Neuronal stem cell (in vitro differentiated cells): Measurements from ENCODE around the gene SLC7A5.
"Not testable (repeated sequence)": the region's sequence is repeated elsewhere in the genome, so short reads cannot be mapped to it uniquely, and the experiment has no call there.

Source experiments
- DNase-seq: peaks from one replicate; pipeline ENCODE4 v3.0.0-alpha.2; 2013; ENCODE audit warnings: low spot score
- H2AFZ ChIP-seq: one replicate; pipeline ENCODE4 v1.6.1; 2013; ENCODE audit warnings: mild to moderate bottlenecking, low read length, inconsistent platforms
- H2AK5ac ChIP-seq: 2 replicates; pipeline ENCODE4 v1.6.1; 2013; ENCODE audit warnings: low read depth, mild to moderate bottlenecking, inconsistent platforms, low read length, moderate library complexity, mixed read lengths
- H2BK120ac ChIP-seq: 2 replicates; pipeline ENCODE4 v1.6.1; 2013; ENCODE audit warnings: low read depth, mild to moderate bottlenecking, inconsistent platforms, low read length, moderate library complexity, mixed read lengths
- H2BK12ac ChIP-seq: one replicate; pipeline ENCODE4 v1.6.1; 2013; ENCODE audit warnings: low read length, inconsistent platforms
- H2BK15ac ChIP-seq: 2 replicates; pipeline ENCODE4 v1.6.1; 2013; ENCODE audit warnings: mild to moderate bottlenecking, low read length, inconsistent platforms, mixed read lengths
- H2BK5ac ChIP-seq: one replicate; pipeline ENCODE4 v1.6.1; 2013; ENCODE audit warnings: inconsistent platforms, mild to moderate bottlenecking, low read length, moderate library complexity
- H3K14ac ChIP-seq: one replicate; pipeline ENCODE4 v1.6.1; 2013; ENCODE audit warnings: low read length, inconsistent platforms
- H3K18ac ChIP-seq: 2 replicates; pipeline ENCODE4 v1.6.1; 2013; ENCODE audit warnings: low read length, inconsistent platforms
- H3K23ac ChIP-seq: 2 replicates; pipeline ENCODE4 v1.6.1; 2013; ENCODE audit warnings: low read depth, mild to moderate bottlenecking, mixed read lengths, low read length, inconsistent platforms; ENCODE audit not compliant: poor library complexity
- H3K27ac ChIP-seq: replicated peaks from 3 replicates; pipeline ENCODE4 v1.5.1; 2013; ENCODE audit warnings: low read length, inconsistent platforms
- H3K27me3 ChIP-seq, 3 experiments: 2 replicates each; pipeline ENCODE4 v1.6.1; 2013; ENCODE audit warnings: low read length in 3 of 3, mild to moderate bottlenecking in 2 of 3, inconsistent platforms in 1 of 3, low read depth in 1 of 3, mixed read lengths in 1 of 3, moderate library complexity in 1 of 3; ENCODE audit not compliant: control insufficient read depth in 3 of 3, insufficient read depth in 3 of 3
- H3K36me3 ChIP-seq, 2 donors: replicated peaks in 1 of 2; 2 replicates each; pipeline ENCODE4 v1.6.1; 2013; ENCODE audit warnings: low read length in 2 of 2; ENCODE audit not compliant: control insufficient read depth in 2 of 2, insufficient read depth in 2 of 2
- H3K4ac ChIP-seq: 2 replicates; pipeline ENCODE4 v1.6.1; 2013; ENCODE audit warnings: inconsistent platforms, mild to moderate bottlenecking, low read length, moderate library complexity
- H3K4me1 ChIP-seq, 2 donors: 1 replicate in 1 of 2; 2 replicates in 1 of 2; pipeline ENCODE4 v1.6.1; 2013; ENCODE audit warnings: low read length in 2 of 2, low read depth in 1 of 2; ENCODE audit not compliant: control insufficient read depth in 2 of 2, insufficient read depth in 1 of 2
- H3K4me2 ChIP-seq: one replicate; pipeline ENCODE4 v1.6.1; 2013; ENCODE audit warnings: mild to moderate bottlenecking, low read length, inconsistent platforms; ENCODE audit not compliant: insufficient read depth, poor library complexity, severe bottlenecking
- H3K4me3 ChIP-seq, 2 donors: 2 replicates each; pipeline ENCODE4 v1.5.1; 2013; ENCODE audit warnings: low read length in 2 of 2, mild to moderate bottlenecking in 2 of 2, inconsistent platforms in 1 of 2, moderate library complexity in 1 of 2
- H3K79me1 ChIP-seq: one replicate; pipeline ENCODE4 v1.6.1; 2013; ENCODE audit warnings: low read depth, mild to moderate bottlenecking, inconsistent platforms, low read length, moderate library complexity
- H3K9ac ChIP-seq: one replicate; pipeline ENCODE4 v1.6.1; 2013; ENCODE audit warnings: mild to moderate bottlenecking, low read depth, low read length, inconsistent platforms; ENCODE audit not compliant: poor library complexity
- H3K9me3 ChIP-seq, 2 donors: replicated peaks in 1 of 2; 2 replicates each; pipeline versions ENCODE3 to v1.6.1; 2013; ENCODE audit warnings: low read length in 2 of 2, mild to moderate bottlenecking in 2 of 2, inconsistent platforms in 1 of 2, low read depth in 1 of 2, mixed read lengths in 1 of 2, moderate library complexity in 1 of 2; ENCODE audit not compliant: control insufficient read depth in 2 of 2, insufficient read depth in 1 of 2
- H4K8ac ChIP-seq: one replicate; pipeline ENCODE4 v1.6.1; 2013; ENCODE audit warnings: low read depth, mild to moderate bottlenecking, inconsistent platforms, low read length, moderate library complexity
- H4K91ac ChIP-seq: one replicate; pipeline ENCODE4 v1.6.1; 2013; ENCODE audit warnings: low read length, low read depth, mild to moderate bottlenecking, inconsistent platforms; ENCODE audit not compliant: poor library complexity
- WGBS, 2 donors: extraction: QIAGEN DNeasy Blood & Tissue Kit; methylation state at CpG; one replicate each; pipeline ENCODE4 v1.1.7; 2013; ENCODE audit warnings: missing lambda C conversion rate in 2 of 2, mixed read lengths in 1 of 2; ENCODE audit not compliant: insufficient read length in 2 of 2, insufficient replicate concordance in 1 of 2; ENCODE audit errors: extremely low coverage in 2 of 2; 5-methylcytosine and 5-hydroxymethylcytosine counted together

SLC7A5 gene

DNA sequence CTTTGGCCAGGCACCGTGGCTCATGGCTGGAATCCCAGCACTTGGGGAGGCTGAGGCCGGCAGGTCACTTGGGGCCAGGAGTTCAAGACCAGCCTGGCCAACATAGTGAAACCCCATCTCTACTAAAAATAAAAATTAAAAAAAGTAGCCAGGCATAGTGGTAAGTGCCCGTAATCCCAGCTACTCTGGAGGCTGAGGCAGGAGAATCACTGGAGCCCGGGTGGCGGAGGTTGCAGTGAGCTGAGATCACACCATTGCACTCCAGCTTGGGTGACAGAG lies 43.5 kb downstream of the SLC7A5 start:
- not testable (repeated sequence) for H3K14ac ChIP-seq, H3K36me3 ChIP-seq, H3K4me2 ChIP-seq, H3K27ac ChIP-seq, H2AK5ac ChIP-seq, H4K8ac ChIP-seq, H2BK5ac ChIP-seq, H2BK120ac ChIP-seq, H4K91ac ChIP-seq, H3K9me3 ChIP-seq, H3K18ac ChIP-seq, H3K27me3 ChIP-seq, H2AFZ ChIP-seq, H3K4me3 ChIP-seq, H3K4ac ChIP-seq, H2BK15ac ChIP-seq, DNase-seq, H3K9ac ChIP-seq, H2BK12ac ChIP-seq, H3K23ac ChIP-seq, H3K79me1 ChIP-seq
- H3K4me1 ChIP-seq = peaks cover 19 to 34% of the 10 kb centered on the region in 2 donors
- WGBS, 2 donors = no CpG with 5 or more reads among the region's 5 CpGs

DNA sequence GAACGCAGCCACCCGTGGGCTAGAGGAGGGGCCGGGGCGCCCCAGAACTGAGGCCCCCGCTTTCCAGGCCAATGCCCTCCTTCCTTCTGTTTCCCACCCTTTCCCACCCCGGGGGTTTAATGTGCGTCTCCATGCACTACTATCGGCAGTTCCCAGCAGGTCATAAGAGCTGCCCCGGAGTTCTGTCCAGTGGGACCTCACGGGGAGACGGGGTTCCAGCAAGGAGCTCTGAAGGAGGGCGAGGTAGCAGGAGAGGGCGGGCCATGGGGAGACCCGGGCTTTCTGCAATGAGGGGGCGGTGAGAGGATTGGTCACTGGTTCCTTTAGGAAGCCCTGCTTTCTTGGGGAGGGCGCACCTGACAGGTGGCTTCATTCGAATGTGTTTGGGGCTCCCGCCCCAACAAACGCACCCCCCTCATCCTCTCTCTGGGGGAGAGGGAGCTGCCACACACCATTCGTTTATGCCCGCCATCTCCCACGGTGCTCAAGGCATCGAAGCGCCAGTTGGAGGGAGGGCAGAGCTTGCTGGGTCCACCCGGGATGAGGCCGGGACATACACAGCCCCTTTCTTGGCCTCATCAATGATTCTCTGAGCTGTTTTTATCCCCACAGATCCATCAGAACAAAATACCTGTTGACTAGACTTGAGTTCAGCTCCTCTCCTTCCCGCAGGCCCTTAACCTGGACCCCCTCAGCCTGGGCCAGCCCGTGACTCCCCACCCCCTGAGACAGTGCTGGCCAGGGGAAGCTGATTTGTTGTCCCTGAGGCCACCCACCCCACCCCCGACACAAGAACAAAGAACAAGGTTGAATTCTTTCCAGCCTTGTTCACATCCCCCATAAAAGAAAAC lies 44.1 kb downstream of the SLC7A5 start:
- peak overlapping the region; percentile 66 for H2BK5ac ChIP-seq
- H3K36me3 ChIP-seq = no peaks in the 10 kb centered on the region
- H3K9ac ChIP-seq = peak overlapping the region; percentile 30
- no peak overlapping the region for H3K14ac ChIP-seq
- no peak overlapping the region for H4K8ac ChIP-seq
- no peak overlapping the region for H3K4me2 ChIP-seq
- peak overlapping the region; percentile 92 for H2BK15ac ChIP-seq
- H3K9me3 ChIP-seq = no peaks in the 10 kb centered on the region
- H3K27me3 ChIP-seq = peaks cover 0 to 2% (median 0%) of the 10 kb centered on the region in 3 experiments
- H2AK5ac ChIP-seq = peak overlapping the region; percentile 94
- H4K91ac ChIP-seq = no peak overlapping the region
- H2BK120ac ChIP-seq = no peak overlapping the region
- no CpG with 5 or more reads among the region's 29 CpGs for WGBS, 2 donors
- no peak overlapping the region for H3K4me3 ChIP-seq
- H2AFZ ChIP-seq = peak overlapping the region; percentile 72
- no peak overlapping the region for H3K23ac ChIP-seq
- H3K4ac ChIP-seq = no peak overlapping the region
- peak overlapping the region; percentile 72 for H3K18ac ChIP-seq
- no peaks in the 10 kb centered on the region for H3K79me1 ChIP-seq
- no peak for DNase-seq
- H3K4me1 ChIP-seq = peaks cover 19 to 36% of the 10 kb centered on the region in 2 donors
- peak overlapping the region; percentile 30 for H2BK12ac ChIP-seq
- no peak overlapping the region for H3K27ac ChIP-seq

DNA sequence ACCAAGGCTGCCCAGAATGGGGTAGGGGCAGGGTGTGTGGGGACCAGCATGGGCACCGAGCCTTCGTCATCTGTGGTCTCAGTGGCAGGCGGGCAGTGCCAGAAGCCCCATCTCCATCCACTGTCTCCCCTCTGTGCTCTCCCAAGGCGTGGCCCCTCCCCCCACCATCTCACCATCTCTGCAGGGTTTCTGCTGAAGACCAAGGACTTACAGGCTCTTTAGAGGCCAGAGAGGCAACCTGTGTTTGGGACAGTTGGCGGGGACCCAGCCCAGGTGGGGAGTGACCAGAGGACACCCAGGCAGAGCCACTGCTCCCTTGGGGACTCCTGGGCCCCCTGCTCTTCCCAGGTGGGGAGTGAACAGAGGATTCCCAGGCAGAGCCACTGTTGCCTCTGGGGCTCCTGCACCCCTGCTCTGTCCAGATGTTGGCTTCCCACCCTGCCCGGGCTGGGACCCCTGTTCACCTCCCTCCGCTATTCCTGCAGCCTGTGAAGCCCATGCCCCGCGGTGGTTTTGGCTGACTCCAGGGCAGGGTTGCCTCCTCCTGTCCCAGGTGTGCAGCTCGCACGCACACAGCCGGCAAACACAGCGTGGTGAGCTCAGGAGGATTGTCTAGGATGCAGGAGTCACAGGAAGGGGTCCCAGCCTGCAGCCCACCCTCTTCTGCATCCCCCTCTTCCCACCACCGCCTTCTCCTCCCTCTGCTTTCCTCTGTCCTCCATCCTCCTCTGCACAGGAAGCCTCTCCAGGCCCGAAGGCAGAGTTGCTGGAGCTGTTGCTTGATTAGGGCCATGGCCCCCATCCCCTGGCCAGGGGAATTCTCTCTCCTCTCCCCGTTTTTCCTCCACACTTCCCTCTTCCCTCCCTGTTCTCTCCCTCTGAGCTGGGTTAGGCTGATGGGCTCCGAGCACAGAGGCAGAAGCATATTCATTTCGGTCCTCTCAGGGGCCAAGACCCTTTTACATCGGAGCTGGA lies 45.0 kb downstream of the SLC7A5 start:
- peak overlapping the region; percentile 2 for H2BK120ac ChIP-seq
- no CpG with 5 or more reads among the region's 19 CpGs for WGBS, 2 donors

More for the DNA sequence above, 45.0 kb downstream of the SLC7A5 start:
- no peak overlapping the region for H3K9ac ChIP-seq
- H3K4me1 ChIP-seq = peaks cover 19 to 36% of the 10 kb centered on the region in 2 donors
- H3K79me1 ChIP-seq = no peaks in the 10 kb centered on the region
- H3K4me2 ChIP-seq = no peak overlapping the region
- H3K36me3 ChIP-seq = no peaks in the 10 kb centered on the region
- H2AFZ ChIP-seq = peak overlapping the region; percentile 72
- H3K4me3 ChIP-seq = no peak overlapping the region
- peak overlapping the region; percentile 72 for H3K18ac ChIP-seq
- no peaks in the 10 kb centered on the region for H3K9me3 ChIP-seq
- H3K27me3 ChIP-seq = peaks cover 0 to 2% (median 0%) of the 10 kb centered on the region in 3 experiments
- no peak overlapping the region for H3K4ac ChIP-seq
- peak overlapping the region; percentile 92 for H2BK15ac ChIP-seq
- H2BK12ac ChIP-seq = peak overlapping the region; percentile 97
- H2AK5ac ChIP-seq = peak overlapping the region; percentile 95
- DNase-seq = no peak
- H3K27ac ChIP-seq = no peak overlapping the region
- no peak overlapping the region for H3K23ac ChIP-seq
- H4K91ac ChIP-seq = no peak overlapping the region
- no peak overlapping the region for H4K8ac ChIP-seq
- H3K14ac ChIP-seq = peak overlapping the region; percentile 3
- peak overlapping the region; percentile 83 for H2BK5ac ChIP-seq
